ENCODE data around the gene NRXN3.

Gene NRXN3

GRCh38 chr14:79050787-79051727 is 880.9 kb downstream of the NRXN3 start:
- DNase-seq (ENCODE audit: low read depth in 1 of 2, low spot score in 1 of 2), result no peak
- in situ Hi-C loops (cut with HindIII; ENCODE audit: low pct_unique_long_range_greater_than_20kb, low sequenced_read_pairs), result no loop called here
- no peak for TF ChIP-seq JUND (IDR thresholded peaks at IDR 0.05; ENCODE audit: low read depth)

- TF ChIP-seq JUND (IDR thresholded peaks at IDR 0.05; ENCODE audit: low read depth), result no peak
- DNase-seq (ENCODE audit: low read depth in 1 of 2, low spot score in 1 of 2), result no peak
- in situ Hi-C loops (cut with HindIII; ENCODE audit: low pct_unique_long_range_greater_than_20kb, low sequenced_read_pairs), result no loop called here
Observed at GRCh38 chr14:79051742-79052141, 881.6 kb downstream of the NRXN3 start.

- in situ Hi-C loops (cut with HindIII; ENCODE audit: low pct_unique_long_range_greater_than_20kb, low sequenced_read_pairs), result no loop called here
- DNase-seq (ENCODE audit: low read depth in 1 of 2, low spot score in 1 of 2), result no peak
Observed at GRCh38 chr14:79056879-79057278, 886.7 kb downstream of the NRXN3 start.

GRCh38 chr14:79057333-79057732 is 887.2 kb downstream of the NRXN3 start:
- no peak for TF ChIP-seq JUND (IDR thresholded peaks at IDR 0.05; ENCODE audit: low read depth)
- no peak for DNase-seq (ENCODE audit: low read depth in 1 of 2, low spot score in 1 of 2)

More at GRCh38 chr14:79056879-79057278, 886.7 kb downstream of the NRXN3 start:
- TF ChIP-seq JUND (IDR thresholded peaks at IDR 0.05; ENCODE audit: low read depth), result no peak

GRCh38 chr14:79062226-79062625 is 892.1 kb downstream of the NRXN3 start:
- no peak for TF ChIP-seq JUND (IDR thresholded peaks at IDR 0.05; ENCODE audit: low read depth)
- no peak for DNase-seq (ENCODE audit: low read depth in 1 of 2, low spot score in 1 of 2)
- in situ Hi-C loops (cut with HindIII; ENCODE audit: low pct_unique_long_range_greater_than_20kb, low sequenced_read_pairs), result no loop called here

More at GRCh38 chr14:79057333-79057732, 887.2 kb downstream of the NRXN3 start:
- in situ Hi-C loops (cut with HindIII; ENCODE audit: low pct_unique_long_range_greater_than_20kb, low sequenced_read_pairs), result no loop called here

GRCh38 chr14:79064214-79064613 is 894.0 kb downstream of the NRXN3 start:
- in situ Hi-C loops (cut with HindIII; ENCODE audit: low pct_unique_long_range_greater_than_20kb, low sequenced_read_pairs), result no loop called here
- no peak for DNase-seq (ENCODE audit: low read depth in 1 of 2, low spot score in 1 of 2)
- no peak for TF ChIP-seq JUND (IDR thresholded peaks at IDR 0.05; ENCODE audit: low read depth)

GRCh38 chr14:79074510-79074909 is 904.3 kb downstream of the NRXN3 start:
- no peak for TF ChIP-seq JUND (IDR thresholded peaks at IDR 0.05; ENCODE audit: low read depth)
- in situ Hi-C loops (cut with HindIII; ENCODE audit: low pct_unique_long_range_greater_than_20kb, low sequenced_read_pairs), result no loop called here
- DNase-seq (ENCODE audit: low read depth in 1 of 2, low spot score in 1 of 2), result no peak

GRCh38 chr14:79076428-79076827 is 906.3 kb downstream of the NRXN3 start:
- in situ Hi-C loops (cut with HindIII; ENCODE audit: low pct_unique_long_range_greater_than_20kb, low sequenced_read_pairs), result no loop called here
- no peak for TF ChIP-seq JUND (IDR thresholded peaks at IDR 0.05; ENCODE audit: low read depth)
- DNase-seq (ENCODE audit: low read depth in 1 of 2, low spot score in 1 of 2), result no peak

- no peak for DNase-seq (ENCODE audit: low read depth in 1 of 2, low spot score in 1 of 2)
- no peak for TF ChIP-seq JUND (IDR thresholded peaks at IDR 0.05; ENCODE audit: low read depth)
- in situ Hi-C loops (cut with HindIII; ENCODE audit: low pct_unique_long_range_greater_than_20kb, low sequenced_read_pairs), result no loop called here
Observed at GRCh38 chr14:79077096-79077495, 906.9 kb downstream of the NRXN3 start.

- in situ Hi-C loops (cut with HindIII; ENCODE audit: low pct_unique_long_range_greater_than_20kb, low sequenced_read_pairs), result no loop called here
- TF ChIP-seq JUND (IDR thresholded peaks at IDR 0.05; ENCODE audit: low read depth), result no peak
- no peak for DNase-seq (ENCODE audit: low read depth in 1 of 2, low spot score in 1 of 2)
Observed at GRCh38 chr14:79080040-79080439, 909.9 kb downstream of the NRXN3 start.

- no peak for TF ChIP-seq JUND (IDR thresholded peaks at IDR 0.05; ENCODE audit: low read depth)
- no peak for DNase-seq (ENCODE audit: low read depth in 1 of 2, low spot score in 1 of 2)
- in situ Hi-C loops (cut with HindIII; ENCODE audit: low pct_unique_long_range_greater_than_20kb, low sequenced_read_pairs), result no loop called here
Observed at GRCh38 chr14:79082883-79083282, 912.7 kb downstream of the NRXN3 start.

- TF ChIP-seq JUND (IDR thresholded peaks at IDR 0.05; ENCODE audit: low read depth), result no peak
- in situ Hi-C loops (cut with HindIII; ENCODE audit: low pct_unique_long_range_greater_than_20kb, low sequenced_read_pairs), result no loop called here
- DNase-seq (ENCODE audit: low read depth in 1 of 2, low spot score in 1 of 2), result no peak
Observed at GRCh38 chr14:79083356-79083755, 913.2 kb downstream of the NRXN3 start.

GRCh38 chr14:79084861-79085260 is 914.7 kb downstream of the NRXN3 start:
- DNase-seq (ENCODE audit: low read depth in 1 of 2, low spot score in 1 of 2), result no peak
- in situ Hi-C loops (cut with HindIII; ENCODE audit: low pct_unique_long_range_greater_than_20kb, low sequenced_read_pairs), result no loop called here
- no peak for TF ChIP-seq JUND (IDR thresholded peaks at IDR 0.05; ENCODE audit: low read depth)

Data from T47D (cell line).